Activated naive CD4-positive, alpha-beta T cell treated with anti-CD3 and anti-CD28 coated beads, Interleukin-2, amount 50 U/mL, for 24 hours (primary cell): ENCODE measurements around the gene GIPC2.
"Not testable (repeated sequence)": the region's sequence is repeated elsewhere in the genome, so short reads cannot be mapped to it uniquely, and the experiment has no call there.

Experiments used
- H3K27ac Mint-ChIP-seq: one replicate; pipeline ENCODE4 v1.8.0; 2021; ENCODE audit warnings: mild to moderate bottlenecking, mixed read lengths
- H3K27me3 Mint-ChIP-seq: one replicate; pipeline ENCODE4 v1.8.0; 2021; ENCODE audit warnings: mixed read lengths
- H3K36me3 Mint-ChIP-seq: one replicate; pipeline ENCODE4 v1.8.0; 2021; ENCODE audit warnings: mixed read lengths
- H3K4me1 Mint-ChIP-seq: one replicate; pipeline ENCODE4 v1.8.0; 2021; ENCODE audit warnings: mixed read lengths
- H3K4me3 Mint-ChIP-seq: one replicate; pipeline ENCODE4 v1.8.0; 2021; ENCODE audit warnings: mild to moderate bottlenecking, mixed read lengths
- H3K9me3 Mint-ChIP-seq: one replicate; pipeline ENCODE4 v1.8.0; 2021; ENCODE audit warnings: mixed read lengths

GIPC2 gene

GRCh38 chr1:78092643-78093042 lies 46.9 kb downstream of the GIPC2 start:
- Mint-ChIP-seq H3K27me3 (no peaks in the 10 kb centered on the region), H3K4me1 (no peaks in the 10 kb centered on the region), H3K27ac (no peak overlapping the region), H3K9me3 (no peaks in the 10 kb centered on the region), H3K36me3 (no peaks in the 10 kb centered on the region), H3K4me3 (no peak overlapping the region)

DNA sequence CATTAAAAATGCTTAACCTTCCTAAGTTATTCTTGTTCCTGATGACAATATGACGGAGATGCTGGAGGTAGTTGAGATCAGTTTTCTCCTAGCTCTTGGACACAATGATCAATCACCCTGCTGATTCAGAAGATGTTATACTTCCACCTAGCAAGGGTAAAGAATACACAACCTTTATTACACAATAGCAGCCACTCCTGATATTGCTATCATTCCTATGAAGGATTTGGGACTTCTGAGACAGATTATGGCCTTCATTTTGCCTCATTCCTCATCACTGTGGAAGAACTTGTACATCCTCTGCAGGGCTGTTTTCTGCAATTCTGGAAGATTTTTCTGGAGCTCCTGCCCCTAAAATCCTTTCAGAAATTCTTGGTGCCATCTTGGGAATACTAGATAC lies 47.8 kb downstream of the GIPC2 start:
- Mint-ChIP-seq H3K36me3 (no peaks in the 10 kb centered on the region), H3K27ac (no peak overlapping the region), H3K4me1 (no peaks in the 10 kb centered on the region), H3K27me3 (no peaks in the 10 kb centered on the region), H3K4me3 (no peak overlapping the region), H3K9me3 (no peaks in the 10 kb centered on the region)

DNA sequence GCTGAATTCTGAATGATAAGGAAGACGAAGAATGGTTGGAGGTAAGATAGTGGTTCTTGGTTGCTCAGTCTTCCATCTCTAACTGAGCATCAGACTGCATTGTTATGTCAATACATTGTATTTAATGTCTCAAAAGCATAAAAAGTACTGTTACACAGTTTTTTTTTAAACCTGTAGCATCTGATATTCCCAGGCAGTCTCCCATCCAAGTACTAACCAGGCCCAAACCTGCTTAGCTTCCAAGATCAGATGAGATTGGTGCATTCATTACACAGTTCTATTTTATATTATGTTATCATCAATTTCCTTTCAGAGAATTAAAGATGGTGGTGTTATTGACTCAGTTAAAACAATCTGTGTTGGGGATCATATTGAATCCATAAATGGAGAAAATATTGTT lies 48.9 kb downstream of the GIPC2 start:
- no peaks in the 10 kb centered on the region for H3K27me3 Mint-ChIP-seq
- no peaks in the 10 kb centered on the region for H3K9me3 Mint-ChIP-seq
- H3K4me1 Mint-ChIP-seq = no peaks in the 10 kb centered on the region
- H3K36me3 Mint-ChIP-seq = no peaks in the 10 kb centered on the region
- no peak overlapping the region for H3K4me3 Mint-ChIP-seq
- no peak overlapping the region for H3K27ac Mint-ChIP-seq

DNA sequence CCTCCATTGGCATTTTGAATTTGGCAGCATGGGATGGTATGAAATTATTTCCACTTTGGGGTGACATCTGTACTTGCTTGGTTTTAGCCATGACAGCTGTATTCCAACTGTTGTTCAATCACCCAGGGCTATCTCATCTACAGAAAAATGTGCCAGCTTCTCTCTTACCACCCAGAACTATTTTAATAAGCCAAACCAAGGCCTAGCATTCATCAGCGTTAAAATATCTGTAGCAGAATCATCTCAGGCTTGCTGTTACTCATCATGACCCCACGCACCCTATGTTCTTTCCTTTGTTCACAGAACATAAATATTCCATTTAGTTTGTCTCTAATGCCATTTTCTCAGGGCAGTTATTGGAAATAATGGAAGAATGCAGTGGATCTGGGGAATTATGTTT lies 49.8 kb downstream of the GIPC2 start:
- H3K27ac Mint-ChIP-seq = no peak overlapping the region

DNA sequence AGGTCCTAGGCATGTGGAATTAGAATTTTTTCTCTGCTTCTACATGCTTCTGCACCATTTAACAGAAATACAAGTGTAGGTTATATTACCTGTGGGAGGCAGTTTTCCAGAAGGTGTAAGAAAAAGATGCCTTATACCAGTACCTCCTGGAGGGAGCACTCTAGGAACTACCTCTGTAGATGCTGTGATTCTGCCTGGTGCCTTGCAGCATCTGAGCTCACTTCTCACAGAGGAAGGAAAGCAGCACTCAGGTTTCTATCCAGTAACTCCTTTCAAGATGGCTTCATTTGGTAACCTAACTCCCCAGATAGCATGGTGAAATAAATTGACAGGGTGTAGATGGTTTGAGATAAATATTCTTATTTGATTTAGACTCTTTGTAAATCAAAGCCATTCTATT lies 50.3 kb downstream of the GIPC2 start:
- Mint-ChIP-seq H3K27ac (no peak overlapping the region), H3K4me1 (no peaks in the 10 kb centered on the region), H3K36me3 (no peaks in the 10 kb centered on the region), H3K9me3 (no peaks in the 10 kb centered on the region), H3K4me3 (no peak overlapping the region), H3K27me3 (peaks cover 1% of the 10 kb centered on the region)

More for the DNA sequence above, 49.8 kb downstream of the GIPC2 start:
- no peaks in the 10 kb centered on the region for H3K27me3 Mint-ChIP-seq
- no peaks in the 10 kb centered on the region for H3K36me3 Mint-ChIP-seq
- H3K4me1 Mint-ChIP-seq = no peaks in the 10 kb centered on the region
- H3K9me3 Mint-ChIP-seq = no peaks in the 10 kb centered on the region
- no peak overlapping the region for H3K4me3 Mint-ChIP-seq

DNA sequence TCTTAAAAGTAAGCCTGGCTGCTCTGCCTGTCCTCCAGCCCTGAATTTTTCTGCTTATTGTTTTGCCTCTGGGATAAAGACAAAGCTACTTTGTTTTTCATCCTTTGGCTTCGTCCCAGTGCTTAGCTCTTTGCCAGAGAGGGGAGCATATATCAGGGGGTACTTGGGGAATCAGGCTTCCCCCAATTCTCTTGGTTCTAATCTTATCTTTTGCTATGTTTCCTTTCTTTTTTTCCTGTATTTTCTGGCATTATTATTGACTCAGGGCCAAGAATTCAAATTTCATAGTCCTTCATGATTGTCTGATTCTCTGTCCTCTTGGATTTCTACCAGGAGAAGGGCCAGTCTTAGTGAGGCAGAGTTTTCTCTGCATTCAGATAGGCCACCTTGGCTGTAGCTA lies 51.2 kb downstream of the GIPC2 start:
- H3K4me3 Mint-ChIP-seq = no peak overlapping the region
- H3K27ac Mint-ChIP-seq = no peak overlapping the region
- no peaks in the 10 kb centered on the region for H3K9me3 Mint-ChIP-seq
- H3K4me1 Mint-ChIP-seq = no peaks in the 10 kb centered on the region
- H3K27me3 Mint-ChIP-seq = peaks cover 1% of the 10 kb centered on the region
- H3K36me3 Mint-ChIP-seq = no peaks in the 10 kb centered on the region

- Mint-ChIP-seq H3K4me3 (no peak overlapping the region), H3K27me3 (peaks cover 1% of the 10 kb centered on the region), H3K36me3 (no peaks in the 10 kb centered on the region), H3K27ac (no peak overlapping the region), H3K4me1 (no peaks in the 10 kb centered on the region), H3K9me3 (no peaks in the 10 kb centered on the region)
Measured at GRCh38 chr1:78101051-78101450, 55.3 kb downstream of the GIPC2 start.

- H3K4me3 Mint-ChIP-seq = no peak overlapping the region
- H3K27ac Mint-ChIP-seq = no peak overlapping the region
- H3K4me1 Mint-ChIP-seq = no peaks in the 10 kb centered on the region
- H3K9me3 Mint-ChIP-seq = no peaks in the 10 kb centered on the region
- peaks cover 1% of the 10 kb centered on the region for H3K27me3 Mint-ChIP-seq
- no peaks in the 10 kb centered on the region for H3K36me3 Mint-ChIP-seq
Measured at GRCh38 chr1:78101514-78101913, 55.7 kb downstream of the GIPC2 start.

DNA sequence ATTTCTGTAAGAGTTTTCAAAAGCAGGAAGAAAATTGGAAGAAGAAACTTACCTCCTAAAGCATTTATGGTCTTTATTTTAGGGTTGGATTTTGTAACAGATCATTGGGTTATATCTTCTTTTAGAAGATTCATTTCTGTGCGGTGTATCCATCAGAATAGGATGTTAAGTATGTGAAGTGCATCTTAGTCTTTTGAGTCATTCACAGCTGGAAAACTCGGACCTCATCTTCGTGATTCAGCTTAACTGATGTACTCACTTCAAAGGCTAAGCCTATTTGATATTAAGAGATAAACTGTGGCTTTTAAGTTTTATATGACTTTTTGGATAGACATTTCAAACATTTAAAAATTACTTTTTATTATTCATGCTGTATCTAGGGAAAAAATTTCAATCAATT lies 56.3 kb downstream of the GIPC2 start:
- Mint-ChIP-seq H3K9me3 (no peaks in the 10 kb centered on the region), H3K27ac (no peak overlapping the region), H3K36me3 (no peaks in the 10 kb centered on the region), H3K27me3 (peaks cover 1% of the 10 kb centered on the region), H3K4me1 (no peaks in the 10 kb centered on the region), H3K4me3 (no peak overlapping the region)

GRCh38 chr1:78102916-78103315 lies 57.1 kb downstream of the GIPC2 start:
- Mint-ChIP-seq H3K27ac (no peak overlapping the region), H3K36me3 (no peaks in the 10 kb centered on the region), H3K4me1 (no peaks in the 10 kb centered on the region), H3K4me3 (no peak overlapping the region), H3K27me3 (peaks cover 1% of the 10 kb centered on the region), H3K9me3 (no peaks in the 10 kb centered on the region)

DNA sequence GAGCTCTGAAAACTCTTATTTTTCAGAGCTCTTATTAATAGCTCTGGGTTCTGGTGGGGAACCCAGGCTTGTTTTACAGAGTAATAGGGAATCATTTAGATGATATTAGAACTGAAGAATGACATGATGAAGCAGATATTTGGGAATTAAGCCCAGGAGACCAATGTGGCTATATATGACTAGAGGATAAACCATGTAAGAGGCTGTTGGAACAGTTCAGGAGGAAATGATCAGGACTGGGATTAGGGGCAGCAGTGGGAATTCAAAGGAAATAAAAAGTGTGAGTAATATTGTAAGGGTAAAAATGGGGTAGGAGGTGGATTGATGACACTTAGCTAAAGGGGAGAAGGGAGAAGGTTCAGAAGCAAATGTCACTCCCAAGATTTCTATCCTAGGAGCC lies 58.6 kb downstream of the GIPC2 start:
- H3K4me3 Mint-ChIP-seq = no peak overlapping the region
- H3K27me3 Mint-ChIP-seq = peaks cover 1% of the 10 kb centered on the region
- H3K27ac Mint-ChIP-seq = no peak overlapping the region
- no peaks in the 10 kb centered on the region for H3K36me3 Mint-ChIP-seq
- H3K9me3 Mint-ChIP-seq = no peaks in the 10 kb centered on the region
- no peaks in the 10 kb centered on the region for H3K4me1 Mint-ChIP-seq

DNA sequence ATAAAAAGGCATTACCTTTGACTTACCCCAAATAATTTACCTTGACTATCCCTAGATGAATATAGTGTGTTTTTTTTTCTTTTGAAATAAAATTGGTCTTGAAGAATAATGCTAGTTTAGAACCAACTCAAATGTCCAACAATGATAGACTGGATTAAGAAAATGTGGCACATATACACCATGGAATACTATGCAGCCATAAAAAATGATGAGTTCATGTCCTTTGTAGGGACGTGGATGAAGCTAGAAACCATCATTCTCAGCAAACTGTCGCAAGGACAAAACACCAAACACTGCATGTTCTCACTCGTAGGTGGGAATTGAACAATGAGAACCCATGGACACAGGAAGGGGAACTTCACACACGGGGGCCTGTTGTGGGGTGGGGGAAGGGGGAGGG lies 63.9 kb downstream of the GIPC2 start:
- not testable (repeated sequence) for H3K27me3 Mint-ChIP-seq, H3K9me3 Mint-ChIP-seq, H3K27ac Mint-ChIP-seq, H3K4me3 Mint-ChIP-seq, H3K36me3 Mint-ChIP-seq, H3K4me1 Mint-ChIP-seq

DNA sequence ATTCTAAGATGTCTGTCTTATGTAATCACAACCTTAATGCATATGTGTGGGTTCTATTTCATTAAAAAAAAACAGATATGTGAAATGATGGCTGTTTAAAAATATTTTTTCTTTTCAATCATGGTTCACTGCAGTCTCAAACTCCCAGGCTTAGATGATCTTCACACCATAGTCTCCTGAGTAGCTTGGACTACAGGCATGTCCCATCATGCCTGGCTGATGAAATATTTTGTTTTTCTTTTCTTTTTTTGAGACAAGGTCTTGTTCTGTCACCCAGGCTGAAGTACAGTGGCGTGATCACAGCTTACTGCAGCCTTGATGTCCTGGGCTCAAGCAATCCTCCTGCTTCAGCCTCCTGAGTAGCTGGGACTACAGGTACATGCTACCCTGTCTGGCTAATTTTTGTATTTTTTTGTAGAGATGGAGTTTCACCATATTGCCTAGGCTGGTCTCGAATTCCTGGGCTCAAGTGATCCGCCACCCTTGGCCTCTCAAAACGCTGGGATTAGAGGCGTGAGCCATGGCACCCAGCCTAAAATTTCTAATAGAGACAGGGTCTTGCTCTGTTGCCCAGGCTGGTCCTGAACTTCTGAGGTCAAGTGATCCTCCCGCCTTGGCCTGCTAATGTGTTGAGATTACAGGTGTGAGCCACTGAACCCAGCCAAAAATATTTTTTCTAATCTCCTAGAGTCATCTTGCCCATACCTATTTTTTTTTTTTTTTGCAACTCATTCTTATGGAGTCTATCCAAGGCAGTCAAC lies 67.6 kb downstream of the GIPC2 start:
- Mint-ChIP-seq H3K4me3 (no peak overlapping the region), H3K27ac (no peak overlapping the region), H3K4me1 (no peaks in the 10 kb centered on the region), H3K36me3 (no peaks in the 10 kb centered on the region), H3K27me3 (peaks cover 1% of the 10 kb centered on the region), H3K9me3 (no peaks in the 10 kb centered on the region)

GRCh38 chr1:78114034-78114956 lies 68.5 kb downstream of the GIPC2 start:
- Mint-ChIP-seq H3K27ac (no peak overlapping the region), H3K36me3 (no peaks in the 10 kb centered on the region), H3K4me1 (no peaks in the 10 kb centered on the region), H3K9me3 (no peaks in the 10 kb centered on the region), H3K4me3 (no peak overlapping the region), H3K27me3 (peaks cover 1% of the 10 kb centered on the region)

- H3K9me3 Mint-ChIP-seq, H3K4me1 Mint-ChIP-seq, H3K4me3 Mint-ChIP-seq, H3K27me3 Mint-ChIP-seq, H3K27ac Mint-ChIP-seq, H3K36me3 Mint-ChIP-seq: not testable (repeated sequence)
Measured at GRCh38 chr1:78120485-78120884, 74.7 kb downstream of the GIPC2 start.

DNA sequence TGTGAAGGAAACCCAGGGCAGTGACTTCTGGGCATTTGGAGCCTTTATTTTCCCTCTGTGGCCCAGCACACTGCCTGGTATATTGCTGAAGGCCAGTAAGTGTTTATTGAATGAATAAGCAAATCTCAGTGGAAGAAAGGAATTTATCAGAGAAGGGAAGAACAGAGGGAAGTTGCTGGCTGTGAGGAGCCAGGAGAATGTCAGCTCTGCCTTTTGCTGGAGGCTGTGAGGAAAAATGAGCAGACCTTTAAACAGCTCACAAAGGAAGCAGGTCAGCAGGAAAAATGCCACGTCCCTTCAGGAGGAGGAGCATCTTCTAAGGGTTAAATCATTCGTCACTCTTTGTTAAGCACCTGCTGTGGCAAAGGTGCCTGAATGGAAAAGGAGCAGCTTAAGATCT lies 75.9 kb downstream of the GIPC2 start:
- H3K36me3 Mint-ChIP-seq = no peaks in the 10 kb centered on the region

More for the DNA sequence above, 75.9 kb downstream of the GIPC2 start:
- Mint-ChIP-seq H3K27me3 (peaks cover 1% of the 10 kb centered on the region), H3K4me1 (no peaks in the 10 kb centered on the region), H3K27ac (no peak overlapping the region), H3K4me3 (no peak overlapping the region), H3K9me3 (no peaks in the 10 kb centered on the region)
